ENCODE measurements around the gene TRIM50. TPM values are rescaled to one million over a fixed set of nuclear protein-coding genes. Genes with fewer than 3 reads are reported as not detected.

The TRIM50 gene
- total RNA-seq, 4 donors from 2014 or later = not detected

- Histone ChIP-seq H3K4me3 (no peak overlapping the region), H3K27ac (no peak overlapping the region), H3K9me3 (no peaks in the 10 kb centered on the region), H3K27me3 (no peaks in the 10 kb centered on the region), H3K36me3 (no peaks in the 10 kb centered on the region), H3K4me1 (no peaks in the 10 kb centered on the region)
- in situ Hi-C loops (cut with MboI; ENCODE audit: low pct_ligation_motif_present in 1 of 4, low pct_unique_long_range_greater_than_20kb in 1 of 4, low sequenced_read_pairs in 3 of 4) (no loop called here), intact Hi-C loops (cut with DNase I; ENCODE audit: low total_unique reads) (loop anchor here (5.0 kb wide), 1 partner anchor 103 kb away; no protein-coding TSS in a partner anchor)
- TF ChIP-seq POLR2A (IDR thresholded peaks at IDR 0.05) (no peak), POLR2AphosphoS5 (IDR thresholded peaks at IDR 0.05) (no peak), CTCF (IDR thresholded peaks at IDR 0.05) (no peak), EP300 (IDR thresholded peaks at IDR 0.05; ENCODE audit: low read depth) (no peak)
- WGBS, 2 donors (ENCODE audit: low coverage in 1 of 2) = 79 to 81% methylated on average over 4 to 6 of the region's 6 CpGs
- DNase-seq = no peak
Observed at GRCh38 chr7:73349763-73350162, 21.9 kb upstream of the TRIM50 start.

DNA sequence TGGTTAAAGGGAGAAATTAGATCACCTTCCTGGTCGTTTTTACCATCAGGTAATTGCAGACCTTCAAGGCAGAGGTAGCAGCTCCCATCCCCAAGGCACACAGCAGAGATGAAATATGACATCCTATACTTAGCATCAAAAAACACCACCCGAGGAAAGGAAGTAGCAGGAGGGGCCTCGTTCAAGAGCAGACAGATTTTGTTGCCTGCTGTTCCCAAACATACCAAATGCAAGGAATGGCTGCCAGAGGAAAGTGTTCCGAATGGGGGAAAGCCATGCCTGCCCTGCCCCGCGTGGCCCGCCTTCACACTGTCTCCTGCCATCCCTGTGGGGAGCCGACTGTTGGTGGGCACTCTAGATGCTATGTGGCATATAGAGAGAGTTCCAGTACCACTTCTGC lies 18.1 kb upstream of the TRIM50 start:
- TF ChIP-seq CTCF (IDR thresholded peaks at IDR 0.05) (no peak), POLR2A (IDR thresholded peaks at IDR 0.05) (no peak), EP300 (IDR thresholded peaks at IDR 0.05; ENCODE audit: low read depth) (no peak), POLR2AphosphoS5 (IDR thresholded peaks at IDR 0.05) (no peak)
- no peaks in the 10 kb centered on the region for H3K27me3 ChIP-seq
- in situ Hi-C loops (cut with MboI; ENCODE audit: low pct_ligation_motif_present in 1 of 4, low pct_unique_long_range_greater_than_20kb in 1 of 4, low sequenced_read_pairs in 3 of 4) = no loop called here
- no peaks in the 10 kb centered on the region for H3K36me3 ChIP-seq
- DNase-seq = no peak
- H3K27ac ChIP-seq = no peak overlapping the region
- 33 to 59% methylated on average over 3 to 8 of the region's 8 CpGs for WGBS, 2 donors (ENCODE audit: low coverage in 1 of 2)
- intact Hi-C loops (cut with DNase I; ENCODE audit: low total_unique reads) = loop anchor here (5.0 kb wide), 1 partner anchor 106 kb away; no protein-coding TSS in a partner anchor
- no peaks in the 10 kb centered on the region for H3K9me3 ChIP-seq
- H3K4me3 ChIP-seq = no peak overlapping the region
- no peaks in the 10 kb centered on the region for H3K4me1 ChIP-seq

DNA sequence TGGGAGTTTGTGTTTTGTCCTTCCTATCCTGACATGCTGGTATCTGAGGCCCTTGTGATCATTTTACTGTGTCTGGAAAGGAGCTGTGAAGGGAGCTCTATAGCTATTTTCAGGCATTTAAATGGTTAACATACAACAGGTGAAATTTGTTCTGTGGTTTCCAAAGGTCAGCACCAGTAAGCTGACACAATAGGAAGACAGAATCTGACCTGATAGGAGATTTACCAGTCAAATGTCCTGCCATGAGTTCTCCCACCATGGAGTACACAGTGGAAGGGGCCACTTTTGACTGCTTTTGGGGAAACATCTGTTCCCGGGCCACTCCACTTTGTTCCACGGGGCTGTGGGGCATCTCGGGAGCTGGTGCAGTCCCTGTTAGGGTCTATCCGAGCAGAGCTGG lies 17.7 kb upstream of the TRIM50 start:
- no peaks in the 10 kb centered on the region for H3K9me3 ChIP-seq
- in situ Hi-C loops (cut with MboI; ENCODE audit: low pct_ligation_motif_present in 1 of 4, low pct_unique_long_range_greater_than_20kb in 1 of 4, low sequenced_read_pairs in 3 of 4) = no loop called here
- 53% methylated on average over 4 of the region's 4 CpGs; no CpG with 5 or more reads in 1 of the 2 donors for WGBS, 2 donors (ENCODE audit: low coverage in 1 of 2)
- TF ChIP-seq EP300 (IDR thresholded peaks at IDR 0.05; ENCODE audit: low read depth) = no peak
- no peak for TF ChIP-seq CTCF (IDR thresholded peaks at IDR 0.05)
- TF ChIP-seq POLR2AphosphoS5 (IDR thresholded peaks at IDR 0.05) = no peak
- no peak for TF ChIP-seq POLR2A (IDR thresholded peaks at IDR 0.05)
- intact Hi-C loops (cut with DNase I; ENCODE audit: low total_unique reads) = loop anchor here (5.0 kb wide), 1 partner anchor 107 kb away; no protein-coding TSS in a partner anchor
- H3K4me1 ChIP-seq = no peaks in the 10 kb centered on the region
- H3K27ac ChIP-seq = no peak overlapping the region
- no peaks in the 10 kb centered on the region for H3K27me3 ChIP-seq
- H3K36me3 ChIP-seq = no peaks in the 10 kb centered on the region
- no peak for DNase-seq
- no peak overlapping the region for H3K4me3 ChIP-seq

DNA sequence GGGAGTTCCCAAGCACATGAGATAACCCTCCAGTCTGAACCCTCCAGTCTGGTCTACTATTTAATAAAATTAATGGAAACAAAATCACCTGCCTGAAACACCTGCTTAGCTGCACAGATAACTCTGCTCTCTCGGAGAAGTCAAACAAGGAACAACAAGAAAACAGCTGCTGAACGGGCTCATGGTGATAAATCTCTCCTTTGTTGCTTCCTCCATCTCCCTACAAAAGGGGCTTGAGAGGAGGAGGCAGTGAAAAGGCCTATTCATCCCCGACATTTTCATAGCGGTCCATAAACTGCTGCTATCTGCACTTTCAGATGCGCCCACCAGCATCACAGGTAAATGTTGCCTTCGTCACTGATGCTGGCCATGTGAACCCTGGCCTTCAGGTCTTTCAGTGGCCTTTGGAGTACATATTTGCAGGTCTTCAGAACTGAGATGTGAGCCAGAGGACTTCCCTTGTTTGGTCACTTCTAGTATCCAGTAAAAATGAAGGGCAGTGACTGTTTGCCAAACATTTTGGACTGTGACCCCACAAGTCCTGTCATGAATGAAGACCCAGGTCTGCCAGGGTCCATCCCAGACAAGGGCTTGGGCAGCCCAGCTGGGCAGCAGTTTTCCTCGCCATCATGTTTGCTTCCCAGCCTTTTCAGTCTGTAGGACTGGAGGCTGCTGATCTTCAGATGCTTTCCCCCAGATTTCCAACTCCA lies 15.9 kb upstream of the TRIM50 start:
- intact Hi-C loops (cut with DNase I; ENCODE audit: low total_unique reads) = no loop called here
- Histone ChIP-seq H3K4me3 (no peak overlapping the region), H3K4me1 (no peaks in the 10 kb centered on the region), H3K27ac (no peak overlapping the region), H3K9me3 (no peaks in the 10 kb centered on the region), H3K27me3 (no peaks in the 10 kb centered on the region), H3K36me3 (no peaks in the 10 kb centered on the region)
- DNase-seq = no peak
- WGBS, 2 donors (ENCODE audit: low coverage in 1 of 2) = 73 to 77% methylated on average over 2 to 7 of the region's 7 CpGs
- TF ChIP-seq CTCF (IDR thresholded peaks at IDR 0.05) = no peak
- no peak for TF ChIP-seq POLR2A (IDR thresholded peaks at IDR 0.05)
- TF ChIP-seq POLR2AphosphoS5 (IDR thresholded peaks at IDR 0.05) = no peak
- no peak for TF ChIP-seq EP300 (IDR thresholded peaks at IDR 0.05; ENCODE audit: low read depth)
- in situ Hi-C loops (cut with MboI; ENCODE audit: low pct_ligation_motif_present in 1 of 4, low pct_unique_long_range_greater_than_20kb in 1 of 4, low sequenced_read_pairs in 3 of 4) = no loop called here
